HEK293 (cell line): Measurements from ENCODE around the gene MYCBPAP.
"Not testable (repeated sequence)": the region's sequence is repeated elsewhere in the genome, so short reads cannot be mapped to it uniquely, and the experiment has no call there.

ENCODE experiments used
- CTCF ChIA-PET: fragments of 350-600 bp; formaldehyde crosslinking; extraction: SDS; loops from one replicate; lab custom pipeline; 2021; ENCODE audit warnings: antibody characterized with exemption; lab: Yijun Ruan, JAX
- POLR2A ChIA-PET: fragments of 300-600 bp; formaldehyde crosslinking; extraction: SDS; loops from one replicate; lab custom pipeline; 2020; ENCODE audit warnings: antibody characterized with exemption, inconsistent platforms; lab: Yijun Ruan, JAX
- H3K27ac ChIP-seq: fragments of 200-500 bp; sonication (Bioruptor generic); 2 replicates; pipeline ENCODE4 v1.5.1; 2014; ENCODE audit warnings: low read depth, low read length, control low read depth, inconsistent platforms; ENCODE audit errors: extremely low read depth
- H3K36me3 ChIP-seq, 2 experiments: fragments of 200-500 bp in 1 of 2; sonication (Bioruptor generic) in 1 of 2; 1 replicate in 1 of 2; 2 replicates in 1 of 2; pipeline ENCODE4 v1.5.1; 2014 to 2017; ENCODE audit warnings: inconsistent platforms in 2 of 2, low read length in 2 of 2; ENCODE audit not compliant: control insufficient read depth in 2 of 2, insufficient read depth in 1 of 2
- H3K4me1 ChIP-seq: fragments of 200-500 bp; sonication (Bioruptor generic); 2 replicates; pipeline ENCODE4 v1.5.1; 2014; ENCODE audit warnings: mild to moderate bottlenecking, low read length, inconsistent platforms; ENCODE audit not compliant: control insufficient read depth, insufficient read depth
- H3K4me3 ChIP-seq: 2 replicates; pipeline ENCODE4 v1.5.1; 2011; ENCODE audit warnings: low read depth, mild to moderate bottlenecking, control low read depth, low read length, moderate library complexity
- H3K9me3 ChIP-seq: fragments of 200-500 bp; sonication (Bioruptor generic); 2 replicates; pipeline ENCODE4 v1.5.1; 2014; ENCODE audit warnings: low read depth, low read length, inconsistent platforms; ENCODE audit not compliant: control insufficient read depth, insufficient read depth
- KLF1 ChIP-seq: fragments of 450-650 bp; formaldehyde crosslinking; IDR thresholded peaks from 2 replicates; pipeline ENCODE4 v1.5.1; 2016; ENCODE audit warnings: missing biosample characterization, missing genetic modification characterization
- OSR2 ChIP-seq: fragments of 450-650 bp; formaldehyde crosslinking; IDR thresholded peaks from 2 replicates; pipeline ENCODE4 v1.5.1; 2016; ENCODE audit warnings: missing biosample characterization, missing genetic modification characterization
- SALL2 ChIP-seq: fragments of 450-650 bp; formaldehyde crosslinking; IDR thresholded peaks from 2 replicates; pipeline ENCODE4 v1.5.0; 2017; ENCODE audit warnings: missing biosample characterization, mild to moderate bottlenecking, missing genetic modification characterization, borderline replicate concordance
- YY1 ChIP-seq: fragments of 450-650 bp; formaldehyde crosslinking; IDR thresholded peaks from 2 replicates; pipeline ENCODE4 v1.5.1; 2018; ENCODE audit warnings: missing biosample characterization, missing genetic modification characterization
- ZIC2 ChIP-seq: fragments of 450-650 bp; formaldehyde crosslinking; IDR thresholded peaks from 2 replicates; pipeline ENCODE4 v1.5.1; 2016; ENCODE audit warnings: missing biosample characterization, missing genetic modification characterization
- ZNF16 ChIP-seq: fragments of 450-650 bp; formaldehyde crosslinking; IDR thresholded peaks from 2 replicates; pipeline ENCODE4 v1.5.1; 2016; ENCODE audit warnings: low read depth, missing biosample characterization, missing genetic modification characterization
- ZNF202 ChIP-seq: fragments of 450-650 bp; formaldehyde crosslinking; IDR thresholded peaks from 2 replicates; pipeline ENCODE4 v1.5.1; 2016; ENCODE audit warnings: missing biosample characterization, missing genetic modification characterization, borderline replicate concordance
- ZNF211 ChIP-seq: fragments of 450-650 bp; formaldehyde crosslinking; IDR thresholded peaks from 2 replicates; pipeline ENCODE4 v1.5.1; 2016; ENCODE audit warnings: low read depth, missing biosample characterization, missing genetic modification characterization
- ZNF223 ChIP-seq: fragments of 450-650 bp; formaldehyde crosslinking; IDR thresholded peaks from 2 replicates; pipeline ENCODE4 v1.5.1; 2016; ENCODE audit warnings: missing biosample characterization, missing genetic modification characterization
- ZNF335 ChIP-seq: fragments of 450-650 bp; formaldehyde crosslinking; conservative IDR thresholded peaks from 2 replicates; pipeline ENCODE4 v1.5.1; 2016; ENCODE audit warnings: missing biosample characterization, missing genetic modification characterization
- ZNF366 ChIP-seq: fragments of 450-650 bp; formaldehyde crosslinking; conservative IDR thresholded peaks from 2 replicates; pipeline ENCODE4 v1.5.1; 2016; ENCODE audit warnings: missing biosample characterization, missing genetic modification characterization
- ZNF391 ChIP-seq: fragments of 450-650 bp; formaldehyde crosslinking; IDR thresholded peaks from 2 replicates; pipeline ENCODE4 v1.5.1; 2016; ENCODE audit warnings: low read depth, missing biosample characterization, missing genetic modification characterization, borderline replicate concordance
- ZNF624 ChIP-seq: fragments of 450-650 bp; formaldehyde crosslinking; IDR thresholded peaks from 2 replicates; pipeline ENCODE4 v1.5.1; 2017; ENCODE audit warnings: missing biosample characterization, missing genetic modification characterization
- ZNF626 ChIP-seq: fragments of 450-650 bp; sonication (Bioruptor Pico); formaldehyde crosslinking; IDR thresholded peaks from 2 replicates; pipeline ENCODE4 v1.5.1; 2018; ENCODE audit warnings: missing biosample characterization, missing genetic modification characterization, inconsistent platforms
- ZNF837 ChIP-seq: fragments of 450-650 bp; formaldehyde crosslinking; IDR thresholded peaks from 2 replicates; pipeline ENCODE4 v1.5.1; 2016; ENCODE audit warnings: missing biosample characterization, missing genetic modification characterization
- TF ChIP-seq, protein P1 (sequence below): fragments of 450-650 bp; formaldehyde crosslinking; IDR thresholded peaks from 2 replicates; pipeline ENCODE4 v1.5.1; 2017; ENCODE audit warnings: missing biosample characterization, missing genetic modification characterization

Gene MYCBPAP

DNA sequence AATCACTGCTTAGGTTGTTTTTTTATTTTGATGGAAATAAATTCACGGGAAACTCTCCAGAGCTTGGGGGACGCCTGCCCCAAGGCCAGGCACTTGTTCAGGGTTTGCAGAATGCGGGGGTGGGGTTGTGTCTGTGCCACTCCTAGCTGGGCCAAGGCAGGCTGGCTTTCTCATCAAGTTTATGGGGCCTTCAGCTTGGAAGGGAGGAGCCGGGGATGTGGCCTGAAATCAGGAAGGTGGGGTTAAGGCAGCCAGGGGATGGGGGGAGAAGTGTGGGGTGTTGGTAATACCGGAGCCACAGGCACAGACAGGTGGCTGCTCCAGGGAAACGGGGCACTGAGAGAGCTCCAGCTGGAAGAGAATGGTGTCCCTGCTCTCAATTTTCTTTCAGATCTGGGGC lies 37.8 kb upstream of the MYCBPAP start:
- TF ChIP-seq ZNF624 (tag by site-specific recombination), result no peak
- peak; percentile 43; the same call in 1 of the 2 replicates for TF ChIP-seq KLF1
- peak; percentile 40; the same call in 1 of the 2 replicates for TF ChIP-seq ZNF335 (tag by site-specific recombination)
- TF ChIP-seq, all 188 proteins: peak for 2

DNA sequence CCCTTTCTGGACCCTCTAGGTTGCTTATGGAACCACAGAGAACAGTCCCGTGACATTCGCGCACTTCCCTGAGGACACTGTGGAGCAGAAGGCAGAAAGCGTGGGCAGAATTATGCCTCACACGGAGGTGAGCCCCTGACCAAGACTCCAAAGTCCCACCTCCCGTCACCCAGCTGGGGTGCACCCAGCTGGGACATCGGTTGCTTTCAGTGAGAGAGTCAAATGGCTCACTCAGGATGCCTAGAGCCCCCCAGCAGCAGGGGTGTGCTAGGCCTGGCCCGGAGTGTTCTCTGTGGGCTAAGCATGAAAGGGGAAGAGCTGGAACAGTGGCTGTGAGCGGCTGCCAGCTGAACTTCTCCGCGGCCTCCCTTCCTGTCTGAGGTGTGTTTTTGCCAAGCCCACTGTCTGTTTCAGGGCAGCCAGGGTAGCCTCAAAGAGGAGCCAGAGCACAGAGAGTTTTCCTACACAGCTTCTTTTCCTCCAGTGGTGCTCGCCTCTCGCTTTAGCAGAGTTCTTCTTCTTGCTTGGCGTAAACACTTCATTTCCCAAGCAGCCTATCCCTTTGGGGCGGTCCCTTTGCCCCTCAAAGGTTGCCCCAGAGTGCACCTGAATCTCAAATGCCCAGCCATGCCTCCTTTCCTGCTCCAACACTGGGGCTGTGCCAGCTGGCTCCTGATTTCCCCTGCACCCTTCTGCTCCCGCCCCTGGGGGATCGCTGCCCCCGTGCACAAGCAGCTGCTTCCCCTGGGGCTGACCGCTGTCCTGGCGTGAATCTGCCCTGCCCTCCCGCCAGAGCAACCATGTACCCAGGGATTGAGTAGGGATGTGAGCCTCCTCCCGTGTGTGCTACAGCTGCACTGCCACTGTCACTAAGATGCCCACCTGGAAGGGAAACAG lies 37.0 kb upstream of the MYCBPAP start:
- Histone ChIP-seq H3K4me1 (no peaks in the 10 kb centered on the region), H3K36me3 (peaks cover 0 to 29% of the 10 kb centered on the region in 2 experiments; a peak in 2 of 3 replicates), H3K9me3 (no peaks in the 10 kb centered on the region), H3K27ac (no peak overlapping the region), H3K4me3 (no peak overlapping the region)
- CTCF ChIA-PET, result interaction anchor here (0.6 to 1.5 kb wide), 5 partner anchors 8 to 110 kb away, joined by 3 to 6 read pairs (median 4); partner anchors contain the start of gene LRRC59
- POLR2A ChIA-PET, result interaction anchor here (1.1 to 1.6 kb wide), 2 partner anchors 13 to 82 kb away, joined by 3 to 5 read pairs; no protein-coding TSS in a partner anchor
- TF ChIP-seq ZIC2, result 0 out of 2 replicates have a peak, but pooled peaks have one; percentile 20
- TF ChIP-seq ZNF223, result no peak

More for the DNA sequence above, 37.8 kb upstream of the MYCBPAP start:
- no peak overlapping the region for H3K27ac ChIP-seq
- H3K4me3 ChIP-seq, result no peak overlapping the region
- ChIA-PET POLR2A (no interaction called here), CTCF (interaction anchor here (0.6 to 1.5 kb wide), 3 partner anchors 9 to 383 kb away, joined by 3 to 6 read pairs (median 5); no protein-coding TSS in a partner anchor)
- H3K4me1 ChIP-seq, result no peaks in the 10 kb centered on the region
- H3K36me3 ChIP-seq, result peaks cover 0 to 27% of the 10 kb centered on the region in 2 experiments; a peak in 2 of 3 replicates
- no peaks in the 10 kb centered on the region for H3K9me3 ChIP-seq

DNA sequence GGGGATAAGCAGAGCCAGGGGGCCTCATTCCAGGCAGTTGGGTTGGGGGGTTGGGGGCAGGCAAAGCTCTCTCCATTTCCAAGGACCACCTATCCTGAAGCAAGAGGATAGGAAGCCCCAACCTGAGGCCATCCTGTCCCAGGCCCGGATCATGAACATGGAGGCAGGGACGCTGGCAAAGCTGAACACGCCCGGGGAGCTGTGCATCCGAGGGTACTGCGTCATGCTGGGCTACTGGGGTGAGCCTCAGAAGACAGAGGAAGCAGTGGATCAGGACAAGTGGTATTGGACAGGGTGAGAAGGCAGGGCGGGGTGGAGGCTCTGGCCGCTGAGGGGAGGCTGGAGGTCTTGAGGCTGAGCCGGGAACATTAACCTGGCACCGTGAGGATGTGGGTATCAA lies 36.0 kb upstream of the MYCBPAP start:
- H3K9me3 ChIP-seq, result no peaks in the 10 kb centered on the region
- no peak overlapping the region for H3K4me3 ChIP-seq
- peaks cover 0 to 29% of the 10 kb centered on the region in 2 experiments; a peak in 2 of 3 replicates for H3K36me3 ChIP-seq
- ChIA-PET CTCF (interaction anchor here (0.6 to 1.9 kb wide), 3 partner anchors 11 to 126 kb away, joined by 3 to 6 read pairs (median 6); partner anchors contain the start of gene LRRC59), POLR2A (interaction anchor here (0.6 to 1.6 kb wide), 5 partner anchors 14 to 766 kb away, joined by 3 to 6 read pairs (median 3); partner anchors contain the start of gene ACSF2)
- no peaks in the 10 kb centered on the region for H3K4me1 ChIP-seq
- no peak overlapping the region for H3K27ac ChIP-seq
- TF ChIP-seq YY1 (tag by site-specific recombination) (no peak), ZNF366 (tag by site-specific recombination) (no peak), SALL2 (no peak), OSR2 (tag by site-specific recombination) (no peak), ZNF626 (tag by site-specific recombination) (no peak), ZNF16 (tag by site-specific recombination) (no peak), ZNF837 (tag by site-specific recombination) (no peak), ZNF391 (tag by site-specific recombination) (no peak), ZNF202 (no peak), ZNF211 (no peak)
- TF ChIP-seq, protein P1, sequence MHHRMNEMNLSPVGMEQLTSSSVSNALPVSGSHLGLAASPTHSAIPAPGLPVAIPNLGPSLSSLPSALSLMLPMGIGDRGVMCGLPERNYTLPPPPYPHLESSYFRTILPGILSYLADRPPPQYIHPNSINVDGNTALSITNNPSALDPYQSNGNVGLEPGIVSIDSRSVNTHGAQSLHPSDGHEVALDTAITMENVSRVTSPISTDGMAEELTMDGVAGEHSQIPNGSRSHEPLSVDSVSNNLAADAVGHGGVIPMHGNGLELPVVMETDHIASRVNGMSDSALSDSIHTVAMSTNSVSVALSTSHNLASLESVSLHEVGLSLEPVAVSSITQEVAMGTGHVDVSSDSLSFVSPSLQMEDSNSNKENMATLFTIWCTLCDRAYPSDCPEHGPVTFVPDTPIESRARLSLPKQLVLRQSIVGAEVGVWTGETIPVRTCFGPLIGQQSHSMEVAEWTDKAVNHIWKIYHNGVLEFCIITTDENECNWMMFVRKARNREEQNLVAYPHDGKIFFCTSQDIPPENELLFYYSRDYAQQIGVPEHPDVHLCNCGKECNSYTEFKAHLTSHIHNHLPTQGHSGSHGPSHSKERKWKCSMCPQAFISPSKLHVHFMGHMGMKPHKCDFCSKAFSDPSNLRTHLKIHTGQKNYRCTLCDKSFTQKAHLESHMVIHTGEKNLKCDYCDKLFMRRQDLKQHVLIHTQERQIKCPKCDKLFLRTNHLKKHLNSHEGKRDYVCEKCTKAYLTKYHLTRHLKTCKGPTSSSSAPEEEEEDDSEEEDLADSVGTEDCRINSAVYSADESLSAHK (tag by site-specific recombination), result no peak

DNA sequence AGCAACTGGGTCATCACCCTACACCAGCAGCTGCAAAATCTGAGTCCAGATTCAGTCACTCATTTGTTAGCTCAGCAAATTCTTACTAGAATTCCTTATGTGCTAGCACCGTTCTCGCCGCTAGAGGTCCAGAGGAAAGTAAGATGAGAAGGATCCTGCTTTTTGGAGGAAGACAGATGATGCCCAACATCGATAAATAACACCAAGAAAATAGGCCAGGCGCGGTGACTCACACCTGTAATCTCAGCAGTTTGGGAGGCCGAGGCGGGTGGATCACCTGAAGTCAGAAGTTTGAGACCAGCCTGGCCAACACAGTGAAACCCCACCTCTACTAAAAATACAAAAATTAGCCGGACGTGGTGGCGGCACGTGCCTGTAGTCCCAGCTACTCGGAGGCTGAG lies 35.5 kb upstream of the MYCBPAP start:
- POLR2A ChIA-PET, result interaction anchor here (0.9 to 1.3 kb wide), 2 partner anchors 46 to 98 kb away, joined by 3 read pairs; partner anchors contain the start of gene ACSF2
- not testable (repeated sequence) for H3K27ac ChIP-seq, H3K9me3 ChIP-seq, H3K4me1 ChIP-seq, H3K4me3 ChIP-seq
- CTCF ChIA-PET, result interaction anchor here (0.5 to 2.0 kb wide), 6 partner anchors 10 to 320 kb away, joined by 3 to 8 read pairs (median 6); partner anchors contain the start of gene LRRC59
- peaks cover 0 to 29% of the 10 kb centered on the region in 2 experiments; a peak in 2 of 3 replicates for H3K36me3 ChIP-seq
